Breast epithelium (tissue), 4 donors: Measurements from ENCODE around the gene ACVR1B. TPM values are rescaled to one million over a fixed set of nuclear protein-coding genes. Genes with fewer than 3 reads are reported as not detected.

Experiments
- DNase-seq, 2 donors: peaks; one replicate each; pipeline ENCODE4 v3.0.0-alpha.2; 2019; ENCODE audit warnings: low spot score in 2 of 2
- H3K27ac ChIP-seq, 2 donors: fragments of 200-600 bp; sonication (generic) in 1 of 2; one replicate each; pipeline ENCODE4 v1.5.1; 2016 to 2019; ENCODE audit warnings: mild to moderate bottlenecking in 1 of 2
- H3K27me3 ChIP-seq, 2 donors: fragments of 200-600 bp; sonication (generic) in 1 of 2; one replicate each; pipeline versions ENCODE4 v1.5.1 to v1.6.0; 2017 to 2019; ENCODE audit warnings: control low read depth in 1 of 2, mild to moderate bottlenecking in 1 of 2
- H3K36me3 ChIP-seq: fragments of 200-600 bp; one replicate; pipeline ENCODE4 v1.5.1; 2019
- H3K4me1 ChIP-seq, 2 donors: fragments of 200-600 bp; sonication (generic); one replicate each; pipeline ENCODE4 v1.5.1; 2016 to 2019; ENCODE audit warnings: control low read depth in 1 of 2
- H3K4me3 ChIP-seq, 3 donors: fragments of 200-600 bp; sonication (generic); 1 replicate in 2 of 3; 2 replicates in 1 of 3; pipeline ENCODE4 v1.5.1; 2016 to 2019; ENCODE audit warnings: mild to moderate bottlenecking in 3 of 3, moderate library complexity in 2 of 3
- H3K9me3 ChIP-seq, 2 donors: fragments of 200-600 bp; sonication (generic) in 1 of 2; one replicate each; pipeline ENCODE4 v1.5.1; 2016 to 2019; ENCODE audit warnings: control low read depth in 1 of 2
- CTCF ChIP-seq, 3 donors: fragments of 450-650 bp; IDR thresholded peaks; one replicate each; pipeline ENCODE4 v1.5.1; 2016 to 2017; ENCODE audit warnings: antibody characterized with exemption in 3 of 3, mild to moderate bottlenecking in 3 of 3, moderate library complexity in 3 of 3
- POLR2A ChIP-seq: fragments of 450-650 bp; IDR thresholded peaks from one replicate; pipeline ENCODE4 v1.6.1; 2016; ENCODE audit warnings: antibody characterized with exemption, mild to moderate bottlenecking, moderate library complexity
- POLR2AphosphoS5 ChIP-seq, 3 donors: sonication (generic); formaldehyde crosslinking; IDR thresholded peaks; one replicate each; pipeline ENCODE4 v1.6.1; 2017; ENCODE audit warnings: antibody characterized with exemption in 3 of 3
- intact Hi-C: fragments of 100-400 bp; cut with DNase I; formaldehyde crosslinking; loops from one replicate; pipeline ENCODE4 v1.15.1; 2023; ENCODE audit warnings: low total_unique reads
- total RNA-seq, 3 donors: library from RNA; depleted of rRNA; stranded (reverse); fragments of >200 nt; gene quantifications; one replicate each; pipeline ENCODE4 v1.1.0, GENCODE V29; 2016

Gene ACVR1B
- total RNA-seq, 3 donors from 2014 or later, result 12.3 to 26.3 (median 23.6) TPM

- peaks cover 0 to 1% of the 10 kb centered on the region in 2 donors for H3K4me1 ChIP-seq
- H3K36me3 ChIP-seq, result no peaks in the 10 kb centered on the region
- H3K9me3 ChIP-seq, result no peaks in the 10 kb centered on the region
- no peak for DNase-seq
- H3K27me3 ChIP-seq, result no peaks in the 10 kb centered on the region
- peak overlapping the region in 1 of 2 donors; percentile 32 for H3K27ac ChIP-seq
- intact Hi-C loops, result no loop called here
- no peak overlapping the region for H3K4me3 ChIP-seq
- TF ChIP-seq POLR2AphosphoS5 (IDR thresholded peaks at IDR 0.05) (no peak), POLR2A (no peak), CTCF (IDR thresholded peaks at IDR 0.05) (no peak)
Observed at GRCh38 chr12:51917746-51918453, 33.6 kb upstream of the ACVR1B start.

GRCh38 chr12:51920046-51920445 lies 31.5 kb upstream of the ACVR1B start:
- H3K36me3 ChIP-seq, result no peaks in the 10 kb centered on the region
- no peak overlapping the region for H3K27ac ChIP-seq
- intact Hi-C loops, result loop anchor here (5.0 kb wide), 1 partner anchor 888 kb away; no protein-coding TSS in a partner anchor
- no peaks in the 10 kb centered on the region for H3K27me3 ChIP-seq
- peaks cover 0 to 3% of the 10 kb centered on the region in 2 donors for H3K4me1 ChIP-seq
- TF ChIP-seq POLR2AphosphoS5 (IDR thresholded peaks at IDR 0.05), result no peak
- TF ChIP-seq CTCF (IDR thresholded peaks at IDR 0.05), result no peak
- no peak for TF ChIP-seq POLR2A
- H3K4me3 ChIP-seq, result no peak overlapping the region
- no peak for DNase-seq
- H3K9me3 ChIP-seq, result no peaks in the 10 kb centered on the region

GRCh38 chr12:51921017-51921725 lies 30.3 kb upstream of the ACVR1B start:
- intact Hi-C loops, result loop anchor here (5.0 kb wide), 1 partner anchor 889 kb away; no protein-coding TSS in a partner anchor
- Histone ChIP-seq H3K4me3 (no peak overlapping the region), H3K9me3 (no peaks in the 10 kb centered on the region), H3K4me1 (peaks cover 0 to 3% of the 10 kb centered on the region in 2 donors), H3K27me3 (no peaks in the 10 kb centered on the region), H3K27ac (peak overlapping the region in 1 of 2 donors; percentile 53), H3K36me3 (no peaks in the 10 kb centered on the region)
- no peak for TF ChIP-seq POLR2AphosphoS5 (IDR thresholded peaks at IDR 0.05)
- TF ChIP-seq POLR2A, result no peak
- no peak for TF ChIP-seq CTCF (IDR thresholded peaks at IDR 0.05)
- no peak for DNase-seq

GRCh38 chr12:51922146-51922545 lies 29.4 kb upstream of the ACVR1B start:
- H3K27ac ChIP-seq, result peak overlapping the region; percentile 68 to 89
- DNase-seq, result no peak
- no peaks in the 10 kb centered on the region for H3K9me3 ChIP-seq
- no peak overlapping the region for H3K4me3 ChIP-seq
- TF ChIP-seq CTCF (IDR thresholded peaks at IDR 0.05), result no peak
- no peak for TF ChIP-seq POLR2A
- TF ChIP-seq POLR2AphosphoS5 (IDR thresholded peaks at IDR 0.05), result no peak
- H3K36me3 ChIP-seq, result no peaks in the 10 kb centered on the region
- no peaks in the 10 kb centered on the region for H3K27me3 ChIP-seq
- peaks cover 0 to 3% of the 10 kb centered on the region in 2 donors for H3K4me1 ChIP-seq
- intact Hi-C loops, result loop anchor here (5.0 kb wide), 1 partner anchor 890 kb away; no protein-coding TSS in a partner anchor
